Daoy (cell line): Measurements from ENCODE around the gene TRIM69. TPM values are rescaled to one million over a fixed set of nuclear protein-coding genes. Genes with fewer than 3 reads are reported as not detected.
"Not testable (repeated sequence)": the region's sequence is repeated elsewhere in the genome, so short reads cannot be mapped to it uniquely, and the experiment has no call there.

Experiments
- DNase-seq: peaks from one replicate; pipeline ENCODE4 v3.0.0-alpha.2; 2015; ENCODE audit warnings: low read depth
- total RNA-seq: library from RNA; depleted of rRNA; stranded (reverse); fragments of >200 nt; shearing (Covaris generic); gene quantifications from 2 replicates; pipeline ENCODE4 v1.2.3, GENCODE V29; 2014

The TRIM69 gene
- total RNA-seq, 1 experiment from 2014 or later, result 7.8 TPM

- no peak for DNase-seq
These were observed 19.2 kb upstream of the TRIM69 start for GRCh38 chr15:44716983-44717602.

- no peak for DNase-seq
These were observed 18.0 kb upstream of the TRIM69 start for GRCh38 chr15:44718180-44718926.

GRCh38 chr15:44718927-44719292 is 17.4 kb upstream of the TRIM69 start:
- DNase-seq, result no peak

GRCh38 chr15:44719293-44719999 is 16.9 kb upstream of the TRIM69 start:
- DNase-seq, result peak; percentile 36

- not testable (repeated sequence) for DNase-seq
These were observed 16.3 kb upstream of the TRIM69 start for GRCh38 chr15:44720000-44720435.

GRCh38 chr15:44720460-44721176 is 15.7 kb upstream of the TRIM69 start:
- DNase-seq, result no peak

GRCh38 chr15:44722011-44722410 is 14.3 kb upstream of the TRIM69 start:
- DNase-seq, result no peak

GRCh38 chr15:44726136-44726535 is 10.2 kb upstream of the TRIM69 start:
- no peak for DNase-seq

GRCh38 chr15:44726568-44727484 is 9.5 kb upstream of the TRIM69 start:
- peak; percentile 87 for DNase-seq

- DNase-seq, result no peak
These were observed 8.7 kb upstream of the TRIM69 start for GRCh38 chr15:44727485-44728231.

DNA sequence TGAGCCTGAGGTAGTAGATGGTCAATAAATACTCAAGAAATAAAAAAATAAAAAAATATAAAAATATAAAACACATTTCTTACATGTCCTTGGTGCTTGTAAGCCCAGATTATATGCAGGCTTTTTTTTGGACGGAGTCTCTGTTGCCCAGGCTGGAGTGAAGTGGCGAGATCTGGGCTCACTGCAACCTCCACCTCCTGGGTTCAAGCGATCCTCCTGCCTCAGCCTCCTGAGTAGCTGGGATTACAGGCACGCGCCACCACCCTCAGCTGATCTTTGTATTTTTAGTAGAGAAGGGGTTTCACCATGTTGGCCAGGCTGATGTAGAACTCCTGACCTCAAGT is 8.1 kb upstream of the TRIM69 start:
- DNase-seq, result not testable (repeated sequence)

DNA sequence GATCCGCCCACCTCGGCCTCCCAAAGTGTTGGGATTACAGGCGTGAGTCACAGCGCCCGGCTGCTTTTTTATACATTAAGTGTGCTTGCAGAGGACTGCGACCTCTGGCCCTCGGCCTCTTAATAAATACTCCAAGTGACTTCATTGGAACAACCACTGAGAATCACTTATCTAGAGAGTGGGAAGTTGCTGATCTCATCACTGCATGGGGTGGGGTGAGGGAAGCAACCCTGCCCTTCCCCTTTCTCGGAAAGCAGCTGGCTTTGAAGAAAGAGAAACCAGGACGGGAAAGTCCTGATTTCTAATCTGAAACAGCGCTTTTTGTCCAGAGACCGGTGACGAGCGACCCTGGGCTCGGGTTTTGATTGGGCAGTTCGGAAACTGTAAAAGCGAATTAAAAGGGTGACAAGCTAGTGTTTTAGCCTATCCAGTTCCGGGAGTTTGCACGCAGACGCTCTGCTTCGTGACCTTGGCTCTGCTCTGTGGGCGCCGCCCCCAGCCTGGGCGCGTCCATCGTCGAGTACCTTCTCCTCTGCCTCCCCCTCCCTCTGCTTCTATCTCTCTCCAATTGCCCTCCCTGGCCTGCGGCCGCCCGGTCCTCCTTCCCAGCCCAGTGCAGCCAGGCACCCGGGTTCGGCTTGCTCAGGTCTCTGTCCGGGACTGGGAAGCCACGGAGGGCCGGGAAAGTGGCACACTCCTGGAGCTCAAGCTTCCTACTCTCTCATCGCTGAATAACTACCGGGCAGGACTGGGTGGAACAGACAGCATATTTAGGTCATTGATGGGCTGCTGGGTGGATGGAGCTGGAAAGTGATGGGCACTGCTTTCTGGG is 7.5 kb upstream of the TRIM69 start:
- peak; percentile 96 for DNase-seq

- DNase-seq, result peak; percentile 41
These were observed 6.8 kb upstream of the TRIM69 start for GRCh38 chr15:44729408-44730127.

DNA sequence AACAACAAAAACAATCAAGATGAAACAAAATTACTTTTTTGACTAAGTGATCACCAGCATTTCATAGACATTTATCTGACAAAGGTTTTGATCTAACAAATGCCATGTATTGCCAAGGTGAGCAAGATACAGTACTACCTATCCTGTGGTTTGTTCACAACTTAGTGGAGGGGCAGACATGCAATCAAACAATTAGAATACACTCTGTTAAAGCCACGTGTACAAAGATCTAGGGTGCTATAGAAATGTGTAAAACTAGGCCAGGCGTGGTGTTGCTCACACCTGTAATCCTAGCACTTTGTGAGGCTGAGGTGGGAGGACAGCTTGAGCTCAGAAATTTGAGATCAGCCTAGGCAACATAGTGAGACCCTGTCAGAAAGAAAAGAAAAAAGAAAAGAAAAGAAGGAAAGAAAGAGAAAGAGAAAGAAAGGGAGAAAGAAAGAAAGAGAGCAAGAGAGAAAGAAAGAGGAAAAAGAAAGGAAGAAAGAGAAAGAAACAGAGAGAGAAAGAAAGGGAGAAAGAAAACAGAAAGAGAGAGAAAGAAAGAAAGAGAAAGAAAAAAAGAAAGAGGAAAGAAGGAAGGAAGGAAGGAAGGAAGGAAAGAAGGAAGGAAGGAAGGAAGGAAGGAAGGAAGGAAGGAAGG is 1.4 kb upstream of the TRIM69 start:
- no peak for DNase-seq

- no peak for DNase-seq
These were observed 697 bp upstream of the TRIM69 start for GRCh38 chr15:44735482-44736180.

DNA sequence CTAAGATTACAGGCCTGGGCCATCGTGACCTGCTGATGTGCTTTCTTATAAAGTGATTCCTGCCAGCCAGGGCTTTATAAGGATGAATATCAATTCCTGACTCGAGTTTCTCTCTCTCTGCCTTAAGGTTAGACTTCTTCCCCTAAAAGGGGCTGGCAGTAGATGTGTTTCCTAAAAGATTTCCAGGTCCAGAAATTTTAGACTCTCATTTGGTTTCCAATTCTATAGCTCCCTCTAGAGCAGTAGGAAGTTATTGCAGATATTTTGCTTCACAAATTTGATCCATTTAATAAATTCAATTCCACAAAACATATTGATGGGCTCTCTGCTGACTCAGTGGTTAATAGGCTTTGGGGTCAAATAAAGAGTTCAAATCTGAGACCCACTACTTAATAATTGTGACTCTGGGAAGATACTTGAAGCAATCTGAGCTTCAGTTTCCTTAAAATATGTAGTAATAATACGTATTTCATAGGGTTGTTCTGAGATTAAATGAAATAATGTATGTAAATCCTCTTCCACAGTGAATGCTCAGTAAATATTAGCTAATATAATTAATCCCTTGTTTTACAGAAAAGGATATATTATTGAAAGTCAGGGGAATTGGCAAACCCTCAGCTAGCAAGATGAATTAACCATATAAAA is 2.1 kb downstream of the TRIM69 start:
- DNase-seq, result no peak

DNA sequence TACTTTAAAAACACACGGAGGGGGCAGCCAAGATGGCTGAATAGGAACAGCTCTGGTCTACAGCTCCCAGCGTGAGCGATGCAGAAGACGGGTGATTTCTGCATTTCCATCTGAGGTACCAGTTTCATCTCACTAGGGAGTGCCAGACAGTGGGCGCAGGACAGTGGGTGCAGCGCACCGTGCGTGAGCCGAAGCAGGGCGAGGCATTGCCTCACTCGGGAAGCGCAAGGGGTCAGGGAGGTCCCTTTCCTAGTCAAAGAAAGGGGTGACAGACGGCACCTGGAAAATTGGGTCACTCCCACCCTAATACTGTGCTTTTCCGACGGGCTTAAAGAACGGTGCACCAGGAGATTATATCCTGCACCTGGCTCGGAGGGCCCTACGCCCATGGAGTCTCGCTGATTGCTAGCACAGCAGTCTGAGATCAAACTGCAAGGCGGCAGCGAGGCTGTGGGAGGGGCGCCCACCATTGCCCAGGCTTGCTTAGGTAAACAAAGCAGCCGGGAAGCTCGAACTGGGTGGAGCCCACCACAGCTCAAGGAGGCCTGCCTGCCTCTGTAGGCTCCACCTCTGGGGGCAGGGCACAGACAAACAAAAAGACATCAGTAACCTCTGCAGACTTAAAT is 3.0 kb downstream of the TRIM69 start:
- DNase-seq, result not testable (repeated sequence)
